WTC11 (cell line): ENCODE data around the gene KRT85. TPM values are rescaled to one million over a fixed set of nuclear protein-coding genes. Genes with fewer than 3 reads are reported as not detected.

ENCODE experiments used
- ATAC-seq: fragments of 200-7000 bp; cut with Tn5 transposase; 2 replicates; pipeline ENCODE4 v1.10.0; 2021; ENCODE audit warnings: mild to moderate bottlenecking, moderate library complexity
- CTCF ChIA-PET: fragments of 300-600 bp; sonication (Branson Sonifier 250); formaldehyde crosslinking; loops from one replicate; lab custom pipeline; 2021; ENCODE audit warnings: antibody characterized with exemption; lab: Charles Lee
- POLR2A ChIA-PET: fragments of 350-600 bp; sonication (Branson Sonifier 250); formaldehyde crosslinking; loops from one replicate; lab custom pipeline; 2021; ENCODE audit warnings: antibody characterized with exemption; lab: Charles Lee
- DNase-seq: peaks from one replicate; pipeline ENCODE4 v3.0.0; 2021; ENCODE audit warnings: low spot score
- H3K27ac Mint-ChIP-seq: 2 replicates; pipeline ENCODE4 v1.8.0; 2021; ENCODE audit warnings: mixed read lengths
- H3K27me3 Mint-ChIP-seq: 2 replicates; pipeline ENCODE4 v1.8.0; 2021; ENCODE audit warnings: low read depth, mild to moderate bottlenecking, moderate library complexity, mixed read lengths
- H3K36me3 Mint-ChIP-seq: 2 replicates; pipeline ENCODE4 v1.8.0; 2021; ENCODE audit warnings: mixed read lengths
- H3K4me1 Mint-ChIP-seq: 2 replicates; pipeline ENCODE4 v1.8.0; 2022; ENCODE audit warnings: mixed read lengths
- H3K4me3 Mint-ChIP-seq: 2 replicates; pipeline ENCODE4 v1.8.0; 2021; ENCODE audit warnings: mild to moderate bottlenecking, moderate library complexity, mixed read lengths
- H3K9me3 Mint-ChIP-seq: 2 replicates; pipeline ENCODE4 v1.8.0; 2021; ENCODE audit warnings: mixed read lengths
- ATF1 ChIP-seq: sonication (generic); formaldehyde crosslinking; IDR thresholded peaks from 2 replicates; pipeline ENCODE4 v1.8.1; 2023; ENCODE audit warnings: mild to moderate bottlenecking, moderate library complexity, missing genetic modification reagents
- CBFB ChIP-seq: sonication (generic); formaldehyde crosslinking; IDR thresholded peaks from 2 replicates; pipeline ENCODE4 v1.8.1; 2022; ENCODE audit warnings: mild to moderate bottlenecking, low read depth, missing genetic modification reagents
- CDX4 ChIP-seq: fragments of 250-450 bp; sonication (Bioruptor Pico); IDR thresholded peaks from 2 replicates; pipeline ENCODE4 v1.9.0; 2021; ENCODE audit warnings: moderate library complexity, mild to moderate bottlenecking, inconsistent platforms, borderline replicate concordance
- CREB1 ChIP-seq: sonication (generic); formaldehyde crosslinking; IDR thresholded peaks from 2 replicates; pipeline ENCODE4 v1.8.0; 2023; ENCODE audit warnings: mild to moderate bottlenecking, missing genetic modification reagents
- CREM ChIP-seq: sonication (generic); formaldehyde crosslinking; IDR thresholded peaks from 2 replicates; pipeline ENCODE4 v1.8.1; 2022; ENCODE audit warnings: mild to moderate bottlenecking, missing genetic modification reagents, moderate library complexity
- E2F5 ChIP-seq: sonication (generic); formaldehyde crosslinking; IDR thresholded peaks from 2 replicates; pipeline ENCODE4 v1.8.1; 2022; ENCODE audit warnings: mild to moderate bottlenecking, moderate library complexity, missing genetic modification reagents
- FOXP1 ChIP-seq: sonication (generic); formaldehyde crosslinking; IDR thresholded peaks from 2 replicates; pipeline ENCODE4 v1.8.0; 2022; ENCODE audit warnings: missing genetic modification reagents, mild to moderate bottlenecking, moderate library complexity, borderline replicate concordance
- GRHL2 ChIP-seq: fragments of 250-450 bp; sonication (Bioruptor Pico); IDR thresholded peaks from 2 replicates; pipeline ENCODE4 v1.8.0; 2022; ENCODE audit warnings: mild to moderate bottlenecking, moderate library complexity; ENCODE audit not compliant: insufficient replicate concordance, severe bottlenecking
- HMGXB4 ChIP-seq: sonication (generic); formaldehyde crosslinking; IDR thresholded peaks from 2 replicates; pipeline ENCODE4 v1.8.1; 2023; ENCODE audit warnings: mild to moderate bottlenecking, moderate library complexity, missing genetic modification reagents
- JUN ChIP-seq: sonication (generic); formaldehyde crosslinking; IDR thresholded peaks from 2 replicates; pipeline ENCODE4 v1.8.0; 2023; ENCODE audit warnings: mild to moderate bottlenecking, missing genetic modification reagents
- KAT7 ChIP-seq: sonication (generic); formaldehyde crosslinking; IDR thresholded peaks from 2 replicates; pipeline ENCODE4 v1.8.1; 2023; ENCODE audit warnings: missing genetic modification reagents, mild to moderate bottlenecking, borderline replicate concordance
- NFE2L1 ChIP-seq: sonication (generic); formaldehyde crosslinking; IDR thresholded peaks from 2 replicates; pipeline ENCODE4 v1.8.1; 2023; ENCODE audit warnings: missing genetic modification reagents
- RORB ChIP-seq: fragments of 250-450 bp; sonication (Bioruptor Pico); IDR thresholded peaks from 2 replicates; pipeline ENCODE4 v1.9.0; 2021; ENCODE audit warnings: mild to moderate bottlenecking
- SP1 ChIP-seq: sonication (generic); formaldehyde crosslinking; conservative IDR thresholded peaks from 2 replicates; pipeline ENCODE4 v1.8.1; 2022; ENCODE audit warnings: missing genetic modification reagents
- STAT6 ChIP-seq: sonication (generic); formaldehyde crosslinking; conservative IDR thresholded peaks from 2 replicates; pipeline ENCODE4 v1.8.1; 2023; ENCODE audit warnings: mild to moderate bottlenecking, low read depth, missing genetic modification reagents, moderate library complexity
- TEAD4 ChIP-seq: sonication (generic); formaldehyde crosslinking; IDR thresholded peaks from 2 replicates; pipeline ENCODE4 v1.8.0; 2022; ENCODE audit warnings: mild to moderate bottlenecking, missing genetic modification reagents
- ZBTB21 ChIP-seq: sonication (generic); formaldehyde crosslinking; IDR thresholded peaks from 2 replicates; pipeline ENCODE4 v1.8.1; 2023; ENCODE audit warnings: mild to moderate bottlenecking, missing genetic modification reagents, borderline replicate concordance
- ZNF138 ChIP-seq: sonication (generic); formaldehyde crosslinking; conservative IDR thresholded peaks from 2 replicates; pipeline ENCODE4 v1.8.1; 2022; ENCODE audit warnings: mild to moderate bottlenecking, moderate library complexity, missing genetic modification reagents
- ZNF532 ChIP-seq: fragments of 250-450 bp; sonication (Bioruptor Pico); IDR thresholded peaks from 2 replicates; pipeline ENCODE4 v1.9.0; 2021; ENCODE audit warnings: mild to moderate bottlenecking, borderline replicate concordance
- ZSCAN18 ChIP-seq: fragments of 250-450 bp; sonication (Bioruptor Pico); IDR thresholded peaks from 2 replicates; pipeline ENCODE4 v2.1.2; 2022; ENCODE audit warnings: mild to moderate bottlenecking, moderate library complexity
- total RNA-seq: library from RNA; stranded (reverse); gene quantifications from 3 replicates; pipeline ENCODE4 v1.2.3, GENCODE V29; 2021

KRT85 gene
- total RNA-seq, 1 experiment from 2014 or later: not detected

GRCh38 chr12:52321418-52321817, 45.9 kb downstream of the KRT85 start (continued):
- TF ChIP-seq ZNF532 (CRISPR knock-in tag) (no peak), CDX4 (CRISPR knock-in tag) (no peak), CREB1 (CRISPR knock-in tag) (no peak), E2F5 (CRISPR knock-in tag) (no peak)

GRCh38 chr12:52320784-52321400, 46.4 kb downstream of the KRT85 start, which contains the start of gene KRT83:
TSS of gene KRT83 (minus strand) at chr12:52321398. CDS start at chr12:52321335, 63 bp downstream.
- Mint-ChIP-seq H3K4me1 (no peaks in the 10 kb centered on the region), H3K4me3 (no peak within 1 kb of the TSS), H3K27me3 (peaks cover 5% of the 10 kb centered on the region; the same call in 1 of the 2 replicates), H3K9me3 (no peaks in the 10 kb centered on the region), H3K27ac (no peak within 1 kb of the TSS), H3K36me3 (no peaks in the 10 kb centered on the region)
- CTCF ChIA-PET: interaction anchor here (0.8 to 1.4 kb wide), 6 partner anchors 11 to 164 kb away, joined by 3 to 7 read pairs (median 3); no protein-coding TSS in a partner anchor
- DNase-seq (no peak), ATAC-seq (no peak)
- POLR2A ChIA-PET: no interaction called here
- TF ChIP-seq STAT6: no peak
- TF ChIP-seq NFE2L1 (CRISPR knock-in tag): no peak
- TF ChIP-seq JUN (CRISPR knock-in tag): no peak
- no peak for TF ChIP-seq SP1 (CRISPR knock-in tag)
- no peak for TF ChIP-seq ZBTB21
- TF ChIP-seq FOXP1 (CRISPR knock-in tag): no peak
- no peak for TF ChIP-seq CREM (CRISPR knock-in tag)
- TF ChIP-seq ATF1 (CRISPR knock-in tag): no peak
- no peak for TF ChIP-seq KAT7 (CRISPR knock-in tag)

- Mint-ChIP-seq H3K36me3 (no peaks in the 10 kb centered on the region), H3K27ac (no peak overlapping the region), H3K9me3 (no peaks in the 10 kb centered on the region), H3K4me1 (no peaks in the 10 kb centered on the region), H3K27me3 (peaks cover 5% of the 10 kb centered on the region; the same call in 1 of the 2 replicates), H3K4me3 (no peak overlapping the region)
- ATAC-seq (peak; percentile 47), DNase-seq (peak; percentile 27)
- TF ChIP-seq FOXP1 (CRISPR knock-in tag) (no peak), HMGXB4 (CRISPR knock-in tag) (no peak), CBFB (CRISPR knock-in tag) (no peak), GRHL2 (no peak), ZSCAN18 (no peak), TEAD4 (no peak), ZNF138 (no peak), RORB (CRISPR knock-in tag) (no peak)
- ChIA-PET POLR2A (no interaction called here), CTCF (interaction anchor here (0.7 to 2.3 kb wide), 18 partner anchors 9 to 561 kb away, joined by 3 to 23 read pairs (median 4); partner anchors contain the start of gene KRT85)
Measured at GRCh38 chr12:52319097-52319496, 48.2 kb downstream of the KRT85 start.
